DOHH2 (cell line): ENCODE measurements around the gene OOSP2.

Experiments
- H3F3A ChIP-seq: fragments of 200-600 bp; sonication (generic), shearing (Covaris generic); 2 replicates; pipeline ENCODE4 v1.6.0; 2016; ENCODE audit warnings: antibody characterized with exemption, mild to moderate bottlenecking; ENCODE audit not compliant: control insufficient read depth, insufficient read depth
- H3K27ac ChIP-seq: fragments of 200-600 bp; sonication (generic); 2 replicates; pipeline ENCODE4 v1.5.1; 2014; ENCODE audit warnings: low read depth, mild to moderate bottlenecking, low read length, moderate library complexity
- H3K27me3 ChIP-seq: fragments of 200-600 bp; sonication (generic); 2 replicates; pipeline ENCODE4 v1.6.1; 2014; ENCODE audit warnings: mild to moderate bottlenecking, low read length, mixed read lengths; ENCODE audit not compliant: control insufficient read depth
- H3K36me3 ChIP-seq: fragments of 200-600 bp; sonication (generic); 2 replicates; pipeline ENCODE4 v1.6.1; 2014; ENCODE audit warnings: mild to moderate bottlenecking, low read length, moderate library complexity, mixed read lengths; ENCODE audit not compliant: control insufficient read depth
- H3K4me1 ChIP-seq: fragments of 200-600 bp; sonication (generic); 2 replicates; pipeline ENCODE4 v1.6.1; 2014; ENCODE audit warnings: mild to moderate bottlenecking, low read length, mixed read lengths; ENCODE audit not compliant: control insufficient read depth
- H3K4me2 ChIP-seq: fragments of 200-600 bp; sonication (generic); 2 replicates; pipeline ENCODE4 v1.6.0; 2014; ENCODE audit warnings: mild to moderate bottlenecking, low read length, moderate library complexity
- H3K4me3 ChIP-seq: fragments of 200-600 bp; sonication (generic); 2 replicates; pipeline ENCODE4 v1.5.1; 2014; ENCODE audit warnings: mild to moderate bottlenecking, low read length, mixed read lengths
- H3K79me2 ChIP-seq: fragments of 200-600 bp; sonication (generic); 2 replicates; pipeline ENCODE4 v1.6.1; 2014; ENCODE audit warnings: mild to moderate bottlenecking, low read length, mixed read lengths; ENCODE audit not compliant: control insufficient read depth
- H3K9me2 ChIP-seq: fragments of 200-600 bp; sonication (generic); replicated peaks from 2 replicates; pipeline ENCODE4 v1.6.1; 2014; ENCODE audit warnings: mild to moderate bottlenecking, low read length, mixed read lengths; ENCODE audit not compliant: control insufficient read depth
- H3K9me3 ChIP-seq: fragments of 200-600 bp; sonication (generic); 2 replicates; pipeline ENCODE4 v1.6.1; 2014; ENCODE audit warnings: antibody characterized with exemption, low read length, mixed read lengths; ENCODE audit not compliant: control insufficient read depth, insufficient read depth
- H4K20me1 ChIP-seq: fragments of 200-600 bp; sonication (generic); 2 replicates; pipeline ENCODE4 v1.6.0; 2014; ENCODE audit warnings: low read depth, mild to moderate bottlenecking, antibody characterized with exemption, low read length, moderate library complexity; ENCODE audit not compliant: control insufficient read depth, insufficient read depth
- CTCF ChIP-seq: fragments of 200-600 bp; sonication (generic); IDR thresholded peaks from one replicate; pipeline ENCODE4 v1.5.1; 2014; ENCODE audit warnings: antibody characterized with exemption, mild to moderate bottlenecking, low read depth, low read length; ENCODE audit not compliant: poor library complexity, severe bottlenecking
- EZH2phosphoT487 ChIP-seq: fragments of 200-600 bp; sonication (generic); IDR thresholded peaks from 2 replicates; pipeline ENCODE4 v1.6.1; 2017; ENCODE audit warnings: borderline replicate concordance, mild to moderate bottlenecking, antibody characterized with exemption, low read length, moderate library complexity, mixed read lengths

The OOSP2 gene

GRCh38 chr11:60077216-60077817, 37.1 kb downstream of the OOSP2 start:
- Histone ChIP-seq H3K9me2 (no peaks in the 10 kb centered on the region), H3K4me2 (no peak overlapping the region), H3K27me3 (peaks cover 3% of the 10 kb centered on the region; the same call in 1 of the 2 replicates), H3K4me3 (no peak overlapping the region), H3K9me3 (no peaks in the 10 kb centered on the region), H4K20me1 (no peaks in the 10 kb centered on the region), H3K27ac (no peak overlapping the region), H3K36me3 (no peaks in the 10 kb centered on the region), H3K79me2 (no peaks in the 10 kb centered on the region), H3F3A (no peaks in the 10 kb centered on the region), H3K4me1 (no peaks in the 10 kb centered on the region)
- no peak for TF ChIP-seq EZH2phosphoT487
- no peak for TF ChIP-seq CTCF

GRCh38 chr11:60077981-60078380, 37.8 kb downstream of the OOSP2 start:
- Histone ChIP-seq H3K4me3 (no peak overlapping the region), H3K4me2 (no peak overlapping the region), H3K79me2 (no peaks in the 10 kb centered on the region), H3K27me3 (peaks cover 3% of the 10 kb centered on the region; the same call in 1 of the 2 replicates), H3K9me2 (no peaks in the 10 kb centered on the region), H3F3A (no peaks in the 10 kb centered on the region), H3K4me1 (no peaks in the 10 kb centered on the region), H3K27ac (no peak overlapping the region), H3K36me3 (no peaks in the 10 kb centered on the region), H4K20me1 (no peaks in the 10 kb centered on the region), H3K9me3 (no peaks in the 10 kb centered on the region)
- no peak for TF ChIP-seq EZH2phosphoT487
- no peak for TF ChIP-seq CTCF

GRCh38 chr11:60078745-60079144, 38.5 kb downstream of the OOSP2 start:
- TF ChIP-seq CTCF (no peak), EZH2phosphoT487 (no peak)
- Histone ChIP-seq H3K9me3 (no peaks in the 10 kb centered on the region), H3K9me2 (no peaks in the 10 kb centered on the region), H3K27me3 (peaks cover 3% of the 10 kb centered on the region; the same call in 1 of the 2 replicates), H3K4me1 (no peaks in the 10 kb centered on the region), H3F3A (no peaks in the 10 kb centered on the region), H3K79me2 (no peaks in the 10 kb centered on the region), H3K27ac (no peak overlapping the region), H4K20me1 (no peaks in the 10 kb centered on the region), H3K36me3 (no peaks in the 10 kb centered on the region), H3K4me3 (no peak overlapping the region), H3K4me2 (no peak overlapping the region)
